H1 (cell line): ENCODE results near the gene BPIFB2. TPM values are rescaled to one million over a fixed set of nuclear protein-coding genes. Genes with fewer than 3 reads are reported as not detected.

ENCODE experiments used
- CTCF ChIA-PET: fragments of 300-600 bp; sonication (Branson Sonifier 250); formaldehyde crosslinking; loops from one replicate; lab custom pipeline; 2021; ENCODE audit not compliant: partially characterized antibody; lab: Charles Lee
- POLR2A ChIA-PET: fragments of 300-600 bp; sonication (Branson Sonifier 250); formaldehyde crosslinking; loops from one replicate; lab custom pipeline; 2021; ENCODE audit warnings: inconsistent platforms; ENCODE audit not compliant: partially characterized antibody; lab: Charles Lee
- DNase-seq, 2 experiments: peaks; one replicate each; pipeline versions ENCODE4 v3.0.0 to v3.0.0-alpha.2; 2010 to 2022; ENCODE audit warnings: low spot score in 2 of 2, low read depth in 1 of 2, mixed read lengths in 1 of 2
- FAIRE-seq: peaks from 2 replicates; lab custom pipeline; 2011; peaks lifted over from hg19 to GRCh38; lab: Jason Lieb, UNC
- H2AFZ ChIP-seq: 2 replicates; pipeline ENCODE4 v1.8.1; 2012; ENCODE audit warnings: low read length, inconsistent platforms
- H2AK5ac ChIP-seq: 2 replicates; pipeline ENCODE4 v1.6.1; 2013; ENCODE audit warnings: low read depth, low read length
- H2BK120ac ChIP-seq: replicated peaks from 2 replicates; pipeline ENCODE3; 2013; ENCODE audit warnings: low read depth, low read length, inconsistent platforms
- H2BK12ac ChIP-seq: 2 replicates; pipeline ENCODE4 v1.6.1; 2013; ENCODE audit warnings: low read depth, low read length
- H2BK15ac ChIP-seq: 2 replicates; pipeline ENCODE4 v1.6.1; 2013; ENCODE audit warnings: low read length
- H2BK20ac ChIP-seq: 2 replicates; pipeline ENCODE4 v1.6.1; 2013; ENCODE audit warnings: low read length
- H2BK5ac ChIP-seq: 2 replicates; pipeline ENCODE4 v1.6.1; 2013; ENCODE audit warnings: low read depth, low read length
- H3K14ac ChIP-seq: 2 replicates; pipeline ENCODE4 v1.6.1; 2013; ENCODE audit warnings: inconsistent platforms; ENCODE audit not compliant: insufficient read length
- H3K18ac ChIP-seq: 2 replicates; pipeline ENCODE4 v1.6.1; 2013; ENCODE audit warnings: low read length; ENCODE audit errors: extremely low read depth
- H3K23ac ChIP-seq: 2 replicates; pipeline ENCODE4 v1.6.1; 2013; ENCODE audit warnings: inconsistent platforms; ENCODE audit not compliant: insufficient read length
- H3K23me2 ChIP-seq: 2 replicates; pipeline ENCODE4 v1.6.1; 2013; ENCODE audit warnings: low read depth, low read length
- H3K27ac ChIP-seq: 2 replicates; pipeline ENCODE4 v1.6.1; 2011; ENCODE audit warnings: low read depth, low read length, inconsistent platforms
- H3K27me3 ChIP-seq, 4 experiments: replicated peaks in 1 of 4; 1 replicate in 1 of 4; 2 replicates in 3 of 4; pipeline versions ENCODE4 v1.6.1 to v1.8.1; 2011 to 2013; ENCODE audit warnings: low read length in 3 of 4, mild to moderate bottlenecking in 3 of 4, inconsistent platforms in 2 of 4, mixed read lengths in 2 of 4, moderate library complexity in 1 of 4; ENCODE audit not compliant: control insufficient read depth in 3 of 4, insufficient read depth in 3 of 4; ENCODE audit errors: extremely low read depth in 1 of 4
- H3K36me3 ChIP-seq, 4 experiments: 2 replicates each; pipeline versions ENCODE4 v1.6.1 to v1.8.1; 2011 to 2013; ENCODE audit warnings: mild to moderate bottlenecking in 4 of 4, low read length in 3 of 4, moderate library complexity in 2 of 4, control low read depth in 1 of 4, inconsistent platforms in 1 of 4; ENCODE audit not compliant: insufficient read depth in 4 of 4, control insufficient read depth in 2 of 4
- H3K4ac ChIP-seq: replicated peaks from 2 replicates; pipeline ENCODE3; 2013; ENCODE audit warnings: low read length, low read depth, mixed read lengths, inconsistent platforms; ENCODE audit not compliant: insufficient read length
- H3K4me1 ChIP-seq, 4 experiments: replicated peaks in 1 of 4; 1 replicate in 1 of 4; 2 replicates in 3 of 4; pipeline versions ENCODE4 v1.6.1 to v1.8.1; 2011 to 2013; ENCODE audit warnings: low read length in 3 of 4, inconsistent platforms in 2 of 4, mixed read lengths in 1 of 4; ENCODE audit not compliant: insufficient read depth in 4 of 4, control insufficient read depth in 3 of 4
- H3K4me2 ChIP-seq, 2 experiments: 2 replicates each; pipeline versions ENCODE4 v1.6.1 to v1.8.1; 2011 to 2013; ENCODE audit warnings: low read depth in 2 of 2, low read length in 2 of 2, control low read depth in 1 of 2, inconsistent platforms in 1 of 2, mild to moderate bottlenecking in 1 of 2; ENCODE audit not compliant: insufficient read depth in 1 of 2
- H3K4me3 ChIP-seq, 4 experiments: fragments of 200-600, 300-600 bp in 1 of 4; sonication (generic), shearing (Covaris generic), sonication (Bioruptor Twin) in 1 of 4; 2 replicates each; pipeline versions ENCODE4 v1.5.1 to v1.8.1; 2011 to 2016; ENCODE audit warnings: low read length in 4 of 4, low read depth in 3 of 4, control low read depth in 2 of 4, inconsistent platforms in 2 of 4, mild to moderate bottlenecking in 2 of 4, mixed read lengths in 1 of 4, moderate library complexity in 1 of 4; ENCODE audit not compliant: insufficient read depth in 2 of 4; ENCODE audit errors: extremely low read depth in 1 of 4
- H3K56ac ChIP-seq: replicated peaks from 2 replicates; pipeline ENCODE3; 2013; ENCODE audit warnings: low read depth, mild to moderate bottlenecking, mixed read lengths, low read length, inconsistent platforms; ENCODE audit not compliant: insufficient read length
- H3K79me1 ChIP-seq: 2 replicates; pipeline ENCODE4 v1.6.1; 2013; ENCODE audit warnings: low read depth, low read length, control low read depth
- H3K79me2 ChIP-seq, 2 experiments: 2 replicates each; pipeline versions ENCODE4 v1.6.1 to v1.8.1; 2012 to 2013; ENCODE audit warnings: low read length in 2 of 2, mild to moderate bottlenecking in 2 of 2, inconsistent platforms in 1 of 2; ENCODE audit not compliant: insufficient read depth in 2 of 2, control insufficient read depth in 1 of 2
- H3K9ac ChIP-seq, 4 experiments: replicated peaks in 1 of 4; 1 replicate in 1 of 4; 2 replicates in 3 of 4; pipeline versions ENCODE4 v1.6.1 to v1.8.1; 2011 to 2013; ENCODE audit warnings: low read depth in 3 of 4, low read length in 3 of 4, control low read depth in 2 of 4, mild to moderate bottlenecking in 2 of 4, moderate library complexity in 2 of 4, inconsistent platforms in 1 of 4; ENCODE audit errors: extremely low read depth in 1 of 4
- H3K9me3 ChIP-seq, 2 experiments: 2 replicates each; pipeline versions ENCODE4 v1.6.1 to v1.8.1; 2012 to 2013; ENCODE audit warnings: mild to moderate bottlenecking in 2 of 2, moderate library complexity in 2 of 2, control low read depth in 1 of 2, inconsistent platforms in 1 of 2, low read depth in 1 of 2, low read length in 1 of 2, mixed read lengths in 1 of 2; ENCODE audit not compliant: insufficient read depth in 2 of 2
- H4K20me1 ChIP-seq, 2 experiments: replicated peaks in 1 of 2; 2 replicates each; pipeline versions ENCODE3 to v1.8.1; 2011 to 2013; ENCODE audit warnings: inconsistent platforms in 2 of 2, low read length in 2 of 2, mild to moderate bottlenecking in 1 of 2; ENCODE audit not compliant: insufficient read depth in 2 of 2, control insufficient read depth in 1 of 2
- H4K5ac ChIP-seq: 2 replicates; pipeline ENCODE4 v1.6.1; 2013; ENCODE audit warnings: low read length, low read depth, mixed read lengths, inconsistent platforms; ENCODE audit not compliant: insufficient read length
- H4K8ac ChIP-seq: 2 replicates; pipeline ENCODE4 v1.8.0; 2013; ENCODE audit warnings: mild to moderate bottlenecking, moderate library complexity, low read length, inconsistent platforms; ENCODE audit not compliant: insufficient read depth; ENCODE audit errors: extremely low read depth
- H4K91ac ChIP-seq: replicated peaks from 2 replicates; pipeline ENCODE3; 2013; ENCODE audit warnings: low read length, mixed read lengths, inconsistent platforms; ENCODE audit not compliant: insufficient read length
- BCL11A ChIP-seq, 2 experiments: IDR thresholded peaks; one replicate each; pipeline ENCODE4 v1.6.1; 2011; ENCODE audit warnings: low read depth in 2 of 2, low read length in 2 of 2, mild to moderate bottlenecking in 2 of 2
- CBX8 ChIP-seq: fragments of 300-800, 300-1000 bp; sonication (generic); IDR thresholded peaks from 2 replicates; pipeline ENCODE4 v1.7.1; 2016; ENCODE audit warnings: low read depth, low read length, borderline replicate concordance
- HDAC2 ChIP-seq, 2 experiments: fragments of 300-600 bp in 1 of 2; sonication (generic) in 1 of 2; IDR thresholded peaks; 2 replicates each; pipeline ENCODE4 v1.6.1; 2011 to 2012; ENCODE audit warnings: low read depth in 2 of 2, low read length in 2 of 2, mild to moderate bottlenecking in 2 of 2, moderate library complexity in 2 of 2, borderline replicate concordance in 1 of 2, inconsistent platforms in 1 of 2
- HDAC6 ChIP-seq: IDR thresholded peaks from one replicate; pipeline ENCODE4 v1.7.1; 2012; ENCODE audit warnings: low read depth, mild to moderate bottlenecking, inconsistent platforms, low read length, moderate library complexity
- JUN ChIP-seq: IDR thresholded peaks from 2 replicates; pipeline ENCODE4 v1.6.1; 2011; ENCODE audit warnings: low read depth, mild to moderate bottlenecking, improper control_type of control experiment, low read length
- POU5F1 ChIP-seq: IDR thresholded peaks from 2 replicates; pipeline ENCODE4 v1.6.1; 2011; ENCODE audit warnings: low read depth, mild to moderate bottlenecking, low read length, moderate library complexity
- RBBP5 ChIP-seq: IDR thresholded peaks from 2 replicates; pipeline ENCODE4 v1.7.1; 2012; ENCODE audit warnings: low read depth, mild to moderate bottlenecking, inconsistent platforms, low read length, moderate library complexity, borderline replicate concordance
- SAP30 ChIP-seq: fragments of 300-600 bp; sonication (generic); IDR thresholded peaks from 2 replicates; pipeline ENCODE4 v1.7.1; 2012; ENCODE audit warnings: low read length, moderate library complexity, mild to moderate bottlenecking, inconsistent platforms; ENCODE audit not compliant: insufficient read depth, insufficient replicate concordance
- SP2 ChIP-seq: IDR thresholded peaks from 2 replicates; pipeline ENCODE4 v1.6.1; 2012; ENCODE audit warnings: mild to moderate bottlenecking, low read length, inconsistent platforms
- WGBS, 2 experiments: shearing (Covaris generic) in 1 of 2; methylation state at CpG; one replicate each; pipeline versions ENCODE4 v1.1.6 to v1.1.7; 2013 to 2015; ENCODE audit warnings: low lambda C conversion rate in 2 of 2, mixed read lengths in 2 of 2, inconsistent platforms in 1 of 2, low coverage in 1 of 2, missing lambda C conversion rate in 1 of 2; ENCODE audit not compliant: insufficient replicate concordance in 2 of 2, insufficient coverage in 1 of 2, insufficient read length in 1 of 2; ENCODE audit errors: extremely low coverage in 1 of 2, missing lambda C conversion rate in 1 of 2; 5-methylcytosine and 5-hydroxymethylcytosine counted together
- polyA plus RNA-seq, 7 experiments: library from polyadenylated mRNA; depleted of rRNA in 3 of 7; stranded (reverse) in 5 of 7; unstranded in 2 of 7; fragments of >200 nt in 5 of 7; fragments of 200-250 nt in 2 of 7; gene quantifications; 1 replicate in 5 of 7; 2 replicates in 1 of 7; 4 replicates in 1 of 7; pipeline versions ENCODE4 v1.2.1 to v1.2.3, GENCODE V29; 2011 to 2013; ENCODE audit warnings: missing spikeins in 2 of 7, mixed read lengths in 2 of 7
- total RNA-seq: library from RNA; stranded (reverse); fragmentation: NEBNext Ultra II Directional; extraction: Animal tissue kit (Norgen Biotek cat#: 25700); gene quantifications from 2 replicates; pipeline ENCODE4 v1.2.1, GENCODE V29; 2021

Gene BPIFB2
- total and polyA plus RNA-seq, 2 of the 8 experiments (the other 6 are each of a cell fraction or from before 2014, with no cell fraction given) = not detected

DNA sequence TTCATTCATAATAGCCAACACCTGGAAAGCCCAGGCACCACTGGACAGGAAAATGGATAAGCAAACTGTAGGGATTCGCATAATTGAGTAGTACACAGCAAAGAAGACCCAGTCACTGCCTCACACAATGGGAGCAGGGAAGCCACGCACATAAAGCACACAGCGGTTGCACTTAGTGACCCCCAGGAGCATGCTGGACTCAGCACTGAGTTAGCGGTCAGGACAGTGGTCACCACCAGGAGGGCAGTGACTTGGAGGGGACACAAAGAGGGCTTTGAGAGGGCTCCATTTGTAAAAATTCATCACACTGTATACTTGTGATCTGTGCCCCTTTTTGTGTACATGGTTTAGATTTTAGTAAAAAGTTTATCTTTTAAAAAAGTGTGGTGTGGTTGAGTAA lies 43.8 kb downstream of the BPIFB2 start:
- POLR2A ChIA-PET = no interaction called here
- TF ChIP-seq SP2 = no peak
- no peak for TF ChIP-seq JUN
- no peak for TF ChIP-seq HDAC2 (IDR thresholded peaks at IDR 0.05; ENCODE audit: borderline replicate concordance in 1 of 2, low read depth in 2 of 2, low read length in 2 of 2)
- no peak for TF ChIP-seq SAP30
- TF ChIP-seq CBX8 = no peak
- no peak for TF ChIP-seq RBBP5
- TF ChIP-seq POU5F1 = no peak
- TF ChIP-seq HDAC6 = no peak
- TF ChIP-seq BCL11A (IDR thresholded peaks at IDR 0.05; ENCODE audit: low read depth in 2 of 2, low read length in 2 of 2) = no peak

More for the DNA sequence above, 43.8 kb downstream of the BPIFB2 start:
- Histone ChIP-seq H2BK120ac (no peak overlapping the region), H3K23ac (no peak overlapping the region), H3K18ac (no peak overlapping the region), H3K23me2 (no peaks in the 10 kb centered on the region), H3K56ac (no peak overlapping the region), H3K9ac (no peak overlapping the region), H3K27ac (no peak overlapping the region), H2BK5ac (no peak overlapping the region), H2BK15ac (no peak overlapping the region), H4K20me1 (no peaks in the 10 kb centered on the region), H3K36me3 (no peaks in the 10 kb centered on the region), H3K4me1 (peaks cover 0 to 4% (median 2%) of the 10 kb centered on the region in 4 experiments; a peak in 3 of 7 replicates), H3K4me3 (no peak overlapping the region), H3K9me3 (0 out of 4 replicates have a peak, but pooled peaks cover 0 to 3% of the 10 kb centered on the region in 2 experiments), H3K4ac (no peak overlapping the region), H4K8ac (no peak overlapping the region), H3K27me3 (no peaks in the 10 kb centered on the region), H3K14ac (no peak overlapping the region), H2AK5ac (no peak overlapping the region), H4K5ac (no peak overlapping the region), H2BK20ac (no peak overlapping the region), H3K79me2 (no peaks in the 10 kb centered on the region), H2BK12ac (no peak overlapping the region), H3K4me2 (no peak overlapping the region), H2AFZ (no peak overlapping the region), H4K91ac (no peak overlapping the region), H3K79me1 (no peaks in the 10 kb centered on the region)
- WGBS, 2 experiments = 67% methylated on average over 4 of the region's 4 CpGs; no CpG with 5 or more reads in 1 of the 2 experiments
- DNase-seq = no peak
- CTCF ChIA-PET = no interaction called here
- no peak for FAIRE-seq
